Measurements from ENCODE around the gene PTH.
A peak's percentile ranks its signal among the peaks of the same experiment; 100 is the strongest.

The PTH gene

DNA sequence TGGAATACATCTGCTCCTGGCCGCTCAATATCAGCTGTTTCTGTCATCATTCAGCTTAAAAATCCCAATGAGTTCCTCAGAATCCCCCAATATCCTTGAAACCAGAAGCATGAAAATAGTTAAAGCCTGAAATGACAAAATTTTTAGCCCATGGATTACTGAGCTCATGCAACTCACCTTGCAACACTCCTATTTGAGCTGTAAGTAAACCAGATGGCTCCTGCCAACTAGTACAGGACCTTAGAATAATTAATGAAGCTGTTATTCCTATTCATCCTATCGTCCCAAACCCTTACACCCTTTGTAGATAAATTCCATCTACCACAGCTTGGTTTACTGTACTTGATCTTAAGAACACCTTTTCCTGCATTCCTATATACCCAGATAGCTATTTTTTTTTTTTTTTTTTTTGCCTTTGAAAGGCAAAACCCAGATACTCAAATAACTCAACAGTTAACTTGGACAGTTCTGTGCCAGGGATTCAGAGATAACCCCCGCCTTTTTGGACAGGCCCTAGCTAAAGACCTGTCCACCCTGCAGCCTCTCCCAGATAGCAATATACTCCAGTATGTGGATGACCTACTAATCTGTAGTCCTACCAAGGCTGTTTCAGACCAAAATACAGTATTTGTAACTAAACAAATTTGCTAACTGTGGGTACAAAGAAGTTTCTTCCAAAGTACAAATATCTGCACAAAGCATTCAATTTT is 22.6 kb downstream of the PTH start:
- no peak for DNase-seq (ENCODE audit: low spot score)
- ChIA-PET POLR2A (ENCODE audit: low non-redundant PET) (interaction anchor here (0.6 kb wide), 1 partner anchor 135 kb away, joined by 6 read pairs; no protein-coding TSS in a partner anchor), CTCF (no interaction called here)
- no peak overlapping the region for H3K27ac ChIP-seq
- TF ChIP-seq, protein P1, sequence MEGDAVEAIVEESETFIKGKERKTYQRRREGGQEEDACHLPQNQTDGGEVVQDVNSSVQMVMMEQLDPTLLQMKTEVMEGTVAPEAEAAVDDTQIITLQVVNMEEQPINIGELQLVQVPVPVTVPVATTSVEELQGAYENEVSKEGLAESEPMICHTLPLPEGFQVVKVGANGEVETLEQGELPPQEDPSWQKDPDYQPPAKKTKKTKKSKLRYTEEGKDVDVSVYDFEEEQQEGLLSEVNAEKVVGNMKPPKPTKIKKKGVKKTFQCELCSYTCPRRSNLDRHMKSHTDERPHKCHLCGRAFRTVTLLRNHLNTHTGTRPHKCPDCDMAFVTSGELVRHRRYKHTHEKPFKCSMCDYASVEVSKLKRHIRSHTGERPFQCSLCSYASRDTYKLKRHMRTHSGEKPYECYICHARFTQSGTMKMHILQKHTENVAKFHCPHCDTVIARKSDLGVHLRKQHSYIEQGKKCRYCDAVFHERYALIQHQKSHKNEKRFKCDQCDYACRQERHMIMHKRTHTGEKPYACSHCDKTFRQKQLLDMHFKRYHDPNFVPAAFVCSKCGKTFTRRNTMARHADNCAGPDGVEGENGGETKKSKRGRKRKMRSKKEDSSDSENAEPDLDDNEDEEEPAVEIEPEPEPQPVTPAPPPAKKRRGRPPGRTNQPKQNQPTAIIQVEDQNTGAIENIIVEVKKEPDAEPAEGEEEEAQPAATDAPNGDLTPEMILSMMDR (conservative IDR thresholded peaks at IDR 0.05; ENCODE audit: low read depth) = no peak

DNA sequence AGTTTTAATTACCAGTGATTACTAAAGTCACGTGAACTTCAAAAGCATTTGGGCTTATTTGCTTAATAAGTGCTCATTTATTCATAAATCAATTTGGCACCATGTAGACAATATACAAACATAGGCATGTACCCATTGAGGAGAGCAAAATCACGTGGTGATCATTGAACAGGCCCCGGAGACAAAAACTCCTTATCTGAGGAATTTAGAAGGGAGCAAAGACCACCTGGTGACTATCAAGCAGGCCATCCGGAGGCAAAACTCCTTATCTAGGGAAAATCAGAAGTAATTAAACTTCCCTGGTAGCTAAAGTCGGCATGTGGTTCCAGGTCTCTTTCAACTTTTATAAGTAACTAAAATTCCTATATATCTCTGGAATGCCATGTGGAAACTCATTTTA is 27.0 kb downstream of the PTH start:
- no peak overlapping the region for H3K27ac ChIP-seq
- TF ChIP-seq, protein P1 (conservative IDR thresholded peaks at IDR 0.05; ENCODE audit: low read depth) = no peak
- ChIA-PET POLR2A (ENCODE audit: low non-redundant PET) (no interaction called here), CTCF (no interaction called here)
- no peak for DNase-seq (ENCODE audit: low spot score)

DNA sequence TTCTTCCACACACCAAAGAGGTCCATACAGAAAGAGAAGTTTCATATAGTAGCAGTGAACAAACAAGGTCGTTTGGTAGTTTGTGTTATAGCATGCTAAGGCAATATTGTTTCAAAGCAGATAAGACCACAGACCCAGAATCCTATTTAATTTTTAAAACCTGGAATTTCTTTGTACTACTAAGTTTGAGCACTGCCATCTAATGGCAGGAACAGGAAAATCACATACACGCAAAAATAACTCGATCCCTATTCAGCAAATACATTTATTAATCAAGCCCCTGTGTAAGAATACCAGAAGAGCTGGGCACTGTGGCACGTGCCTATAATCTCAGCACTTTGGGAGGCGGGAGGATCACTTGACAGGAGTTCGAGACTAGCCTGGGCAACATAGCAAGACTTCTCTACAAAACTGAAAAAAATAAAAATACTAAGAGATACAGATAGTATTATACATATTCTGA is 29.9 kb downstream of the PTH start:
- H3K27ac ChIP-seq = no peak overlapping the region
- peak; percentile 41 for DNase-seq (ENCODE audit: low spot score)
- TF ChIP-seq, protein P1 (conservative IDR thresholded peaks at IDR 0.05; ENCODE audit: low read depth) = peak; percentile 78
- POLR2A ChIA-PET (ENCODE audit: low non-redundant PET) = no interaction called here
- CTCF ChIA-PET = interaction anchor here (0.6 to 0.9 kb wide), 3 partner anchors 27 to 241 kb away, joined by 3 to 4 read pairs (median 4); no protein-coding TSS in a partner anchor

DNA sequence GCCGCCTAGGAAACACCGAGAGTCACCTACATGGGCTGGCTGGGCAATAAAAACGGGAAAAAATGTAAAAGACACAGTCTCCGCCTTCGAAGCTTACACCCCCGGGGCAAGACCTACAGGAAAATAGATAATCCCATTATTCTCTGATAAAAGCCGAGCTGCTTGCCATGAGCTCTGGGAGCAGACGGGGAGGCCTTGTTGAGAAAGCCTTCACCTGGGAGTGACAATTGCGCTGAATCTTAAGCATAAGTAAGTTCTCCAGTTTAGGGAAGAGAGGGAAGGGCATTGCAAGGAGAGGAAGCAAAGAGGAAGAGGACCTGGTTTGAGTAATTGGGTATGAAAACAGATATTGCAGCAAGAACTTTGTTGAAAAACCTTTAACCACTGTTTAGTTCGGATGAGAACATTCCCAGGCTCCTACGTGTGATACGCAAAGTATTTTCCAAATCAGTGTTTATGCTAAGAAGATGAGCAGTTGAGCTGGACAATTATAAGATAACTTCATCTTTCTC is 32.0 kb downstream of the PTH start:
- TF ChIP-seq, protein P1 (conservative IDR thresholded peaks at IDR 0.05; ENCODE audit: low read depth) = no peak
- POLR2A ChIA-PET (ENCODE audit: low non-redundant PET) = no interaction called here
- DNase-seq (ENCODE audit: low spot score) = peak; percentile 13
- CTCF ChIA-PET = no interaction called here
- H3K27ac ChIP-seq = peak overlapping the region; percentile 86

DNA sequence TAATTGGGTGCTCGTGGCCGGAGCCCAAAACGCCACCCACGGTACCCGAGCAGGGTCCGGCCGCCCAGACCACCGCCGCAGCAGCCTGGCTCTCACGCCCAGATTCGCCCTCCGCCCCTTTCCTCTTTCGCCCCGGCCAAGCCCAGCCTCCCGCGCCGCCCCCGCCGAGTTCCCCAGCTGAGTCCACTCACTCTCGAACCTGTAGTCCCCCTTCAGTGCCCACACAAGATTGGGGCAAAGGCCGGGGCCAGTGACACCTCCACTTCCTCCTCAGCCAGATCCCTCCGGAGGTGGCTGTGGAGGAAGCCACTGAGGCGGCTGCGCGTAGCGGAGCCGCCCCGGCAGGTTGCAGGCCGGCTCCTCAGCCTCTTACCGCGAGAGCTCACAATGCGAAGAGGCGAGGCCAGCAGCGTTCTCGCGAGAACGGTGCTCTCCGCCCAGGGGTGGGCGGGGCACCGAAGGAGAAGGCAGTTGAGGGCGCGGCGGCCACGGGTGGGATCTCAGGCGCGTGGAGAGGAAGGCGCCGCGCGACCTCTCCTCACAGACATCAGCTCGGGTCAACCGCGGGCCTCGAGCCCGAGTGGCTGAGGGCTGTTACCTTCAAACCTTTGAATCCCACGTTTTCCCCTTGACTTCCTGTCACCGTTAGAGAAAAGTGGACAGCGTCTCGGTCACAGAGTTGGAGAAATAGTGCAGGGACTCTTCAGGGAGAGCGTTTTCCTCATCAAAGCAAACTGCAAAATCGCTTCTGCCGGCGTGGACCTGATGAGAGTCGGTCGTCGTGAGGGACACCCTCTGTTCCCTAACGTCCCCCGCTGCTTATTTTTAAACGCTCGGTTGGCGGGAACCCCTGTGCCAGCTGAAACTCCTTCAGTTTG is 32.7 kb downstream of the PTH start, which contains the start of gene BTBD10:
BTBD10 (minus strand) TSS at position 322 of the 878 bp plus-strand sequence. CDS start 18,098 bp downstream, outside the sequence.
- POLR2A ChIA-PET (ENCODE audit: low non-redundant PET) = interaction anchor here (0.7 kb wide), 1 partner anchor 496 kb away, joined by 3 read pairs; no protein-coding TSS in a partner anchor
- CTCF ChIA-PET = no interaction called here
- TF ChIP-seq, protein P1 (conservative IDR thresholded peaks at IDR 0.05; ENCODE audit: low read depth) = no peak
- peak within 1 kb of the TSS; percentile 86 for H3K27ac ChIP-seq
- DNase-seq (ENCODE audit: low spot score) = peak; percentile 91

DNA sequence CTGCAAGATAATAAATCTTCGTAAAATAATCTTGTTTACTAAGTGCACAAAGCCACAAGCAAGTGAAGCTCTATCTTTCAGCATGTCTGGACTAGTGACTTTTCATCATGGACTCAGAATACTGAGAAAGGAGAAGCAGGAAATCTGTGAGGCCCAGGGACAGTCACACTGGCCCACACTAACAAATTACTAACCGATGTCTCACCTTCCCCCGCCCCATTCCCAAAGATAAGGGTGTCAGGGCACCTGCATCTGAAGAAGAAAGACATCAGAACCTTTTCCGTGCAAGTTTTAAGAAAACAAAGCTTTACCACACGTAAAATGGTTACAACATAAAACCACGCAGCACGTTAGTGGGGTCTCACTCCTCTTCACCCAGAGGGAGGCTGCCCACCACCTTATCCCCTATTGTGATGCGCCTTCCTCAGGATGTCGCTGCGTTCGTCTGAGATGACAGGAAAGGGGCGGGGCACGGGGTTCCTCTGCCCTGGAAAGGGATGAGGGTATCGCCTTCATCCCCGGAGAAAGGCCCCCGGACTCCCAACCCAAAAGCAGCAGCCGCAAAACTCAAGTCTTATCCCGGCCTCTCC is 33.4 kb downstream of the PTH start:
- peak; percentile 72 for DNase-seq (ENCODE audit: low spot score)
- peak overlapping the region; percentile 86 for H3K27ac ChIP-seq
- ChIA-PET POLR2A (ENCODE audit: low non-redundant PET) (interaction anchor here (0.6 kb wide), 1 partner anchor 53 kb away, joined by 3 read pairs; no protein-coding TSS in a partner anchor), CTCF (no interaction called here)
- TF ChIP-seq, protein P1 (conservative IDR thresholded peaks at IDR 0.05; ENCODE audit: low read depth) = no peak
